Bone marrow (tissue), 2 donors: ENCODE measurements around the gene SLC22A13.
"Not testable (repeated sequence)": the region's sequence is repeated elsewhere in the genome, so short reads cannot be mapped to it uniquely, and the experiment has no call there.

Source experiments
- DNase-seq, 2 donors: peaks; one replicate each; lab custom pipeline; 2025; lab: John Stamatoyannopoulos, UW

Gene SLC22A13

GRCh38 chr3:38264779-38265178 lies 833 bp upstream of the SLC22A13 start:
- DNase-seq = no peak

GRCh38 chr3:38266810-38267209 lies 1.2 kb downstream of the SLC22A13 start:
- DNase-seq = no peak

DNA sequence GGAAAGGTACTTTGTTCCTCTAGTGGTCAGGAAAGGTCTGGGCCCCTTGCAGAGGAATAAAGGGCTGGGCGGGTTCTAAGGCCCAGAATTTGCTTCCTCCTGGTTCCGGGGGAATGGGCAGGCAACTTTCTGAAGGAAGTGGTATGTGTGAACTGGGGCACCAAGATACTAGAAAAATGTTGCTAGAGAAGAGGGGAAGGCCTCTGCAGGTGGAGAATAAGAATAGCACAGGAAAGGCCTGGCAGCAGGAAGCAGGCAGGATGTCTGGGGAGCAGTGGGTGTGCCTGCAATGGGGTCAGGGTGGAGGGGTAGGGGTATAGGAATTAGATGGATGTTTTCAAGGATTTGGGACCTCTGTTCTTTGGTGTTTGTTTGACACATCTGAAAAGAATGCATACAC lies 2.0 kb downstream of the SLC22A13 start:
- DNase-seq = peak in 1 of 2 donors; percentile 26

GRCh38 chr3:38268087-38268486 lies 2.5 kb downstream of the SLC22A13 start:
- peak in 1 of 2 donors; percentile 38 for DNase-seq

DNA sequence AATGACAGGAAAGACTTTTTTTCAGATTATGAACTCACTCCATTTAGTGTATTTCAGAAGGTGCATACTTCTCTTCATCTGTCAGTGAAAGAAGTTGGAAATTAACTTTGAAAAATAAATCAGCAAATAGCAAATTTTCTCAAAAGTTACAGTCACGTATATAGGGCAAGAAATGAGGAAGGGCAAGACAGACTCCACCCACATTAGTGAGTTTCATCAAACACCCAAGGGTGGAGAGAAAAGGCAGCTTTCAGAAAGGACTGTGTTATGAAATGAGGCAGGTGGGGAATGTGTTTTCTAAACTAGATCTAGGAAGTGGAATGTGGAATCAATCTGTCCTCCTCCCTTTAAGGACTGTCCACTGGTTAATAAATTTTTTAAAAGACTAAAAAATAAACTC lies 2.9 kb downstream of the SLC22A13 start:
- DNase-seq = peak in 1 of 2 donors; percentile 35

DNA sequence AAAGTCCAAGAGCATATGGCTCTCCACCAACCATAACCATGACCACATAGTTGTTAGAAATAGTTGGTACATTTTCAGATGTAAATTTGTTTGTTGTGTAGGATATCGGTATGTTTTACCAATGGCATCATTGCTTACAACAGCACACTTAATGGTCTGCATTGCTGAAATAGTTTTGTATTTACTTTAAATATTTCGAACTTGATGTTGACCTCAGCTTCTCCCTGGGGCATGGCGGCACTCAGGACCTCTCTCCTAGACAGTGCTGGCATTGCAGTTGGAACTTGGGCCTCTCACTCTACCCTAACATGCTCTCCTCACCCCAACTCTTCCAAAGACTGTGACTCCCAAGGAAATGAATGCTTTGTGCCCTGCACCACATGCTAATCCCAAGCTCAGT lies 5.0 kb downstream of the SLC22A13 start:
- DNase-seq = no peak

DNA sequence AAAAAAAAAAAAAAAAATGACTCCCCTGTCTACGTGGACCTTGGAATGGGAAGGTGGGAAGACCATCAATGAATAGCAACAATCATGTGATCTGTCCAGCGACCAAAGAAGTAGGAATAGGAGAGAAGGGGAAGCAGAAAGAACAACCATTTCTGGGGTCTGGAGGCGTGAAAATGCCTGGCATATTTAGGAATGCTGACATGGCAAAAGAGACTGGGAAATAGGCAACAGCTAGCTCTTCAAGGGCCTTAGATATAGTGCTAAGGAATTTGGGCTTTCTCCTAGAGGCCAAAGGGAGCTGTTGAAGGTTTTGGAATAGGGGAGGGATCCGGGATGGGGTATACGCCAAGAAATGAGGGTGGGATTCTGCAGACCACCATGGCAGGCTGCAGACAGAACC lies 5.9 kb downstream of the SLC22A13 start:
- no peak for DNase-seq

- DNase-seq = no peak
These were observed 9.4 kb downstream of the SLC22A13 start for GRCh38 chr3:38274864-38275649.

DNA sequence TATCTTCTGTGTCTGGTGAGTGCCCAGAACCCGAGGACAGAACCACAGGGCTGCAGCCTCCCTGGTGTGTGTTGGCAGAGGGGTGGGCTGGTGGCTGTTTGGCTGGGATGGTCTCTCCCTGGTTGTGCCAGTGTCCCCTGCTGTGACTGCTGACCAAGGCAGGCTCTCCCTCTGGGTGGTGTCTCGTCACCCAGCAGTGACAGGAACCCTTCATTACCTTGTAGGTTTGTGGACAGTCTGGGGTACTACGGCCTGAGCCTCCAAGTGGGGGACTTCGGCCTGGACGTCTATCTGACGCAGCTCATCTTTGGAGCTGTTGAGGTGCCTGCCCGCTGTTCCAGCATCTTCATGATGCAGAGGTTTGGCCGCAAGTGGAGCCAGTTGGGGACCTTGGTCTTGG lies 10.0 kb downstream of the SLC22A13 start:
- no peak for DNase-seq

DNA sequence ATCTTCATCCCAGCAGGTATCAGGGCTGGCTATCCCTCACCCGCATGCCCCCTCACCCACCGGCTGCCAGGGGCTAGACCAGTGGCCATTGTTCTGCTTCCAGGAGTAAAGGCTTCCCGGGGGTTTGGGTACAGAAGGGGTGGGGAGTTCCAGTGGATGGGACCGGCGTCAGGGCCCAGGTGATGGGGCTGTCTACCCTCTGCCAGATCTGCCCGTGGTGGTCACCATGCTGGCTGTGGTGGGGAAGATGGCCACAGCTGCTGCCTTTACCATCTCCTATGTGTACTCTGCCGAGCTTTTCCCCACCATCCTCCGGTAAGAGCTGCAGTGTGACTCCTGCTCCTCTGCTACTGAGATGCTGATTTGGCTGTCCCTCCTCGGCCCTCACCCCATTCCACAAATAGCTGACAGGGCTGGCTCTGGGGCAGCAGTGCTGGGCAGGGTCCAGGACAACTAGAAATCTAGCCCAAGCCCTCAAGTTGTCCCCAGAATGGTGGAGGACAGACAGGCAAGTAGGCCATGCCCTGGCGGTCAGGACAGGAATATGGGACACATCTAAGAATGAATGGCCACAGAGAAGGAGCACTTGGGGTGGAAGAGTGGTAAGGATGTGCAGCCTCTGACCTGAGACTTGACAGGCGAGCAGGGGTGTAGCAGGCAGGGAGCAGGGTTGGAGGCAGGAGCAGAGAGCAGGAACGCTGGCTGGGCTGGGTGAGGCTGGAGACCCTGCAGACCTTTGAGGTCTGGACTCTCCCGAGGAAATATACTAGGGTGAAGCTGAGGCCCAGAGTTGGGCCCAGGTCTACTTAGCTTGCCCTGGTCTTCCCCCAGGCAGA lies 10.7 kb downstream of the SLC22A13 start:
- no peak for DNase-seq

DNA sequence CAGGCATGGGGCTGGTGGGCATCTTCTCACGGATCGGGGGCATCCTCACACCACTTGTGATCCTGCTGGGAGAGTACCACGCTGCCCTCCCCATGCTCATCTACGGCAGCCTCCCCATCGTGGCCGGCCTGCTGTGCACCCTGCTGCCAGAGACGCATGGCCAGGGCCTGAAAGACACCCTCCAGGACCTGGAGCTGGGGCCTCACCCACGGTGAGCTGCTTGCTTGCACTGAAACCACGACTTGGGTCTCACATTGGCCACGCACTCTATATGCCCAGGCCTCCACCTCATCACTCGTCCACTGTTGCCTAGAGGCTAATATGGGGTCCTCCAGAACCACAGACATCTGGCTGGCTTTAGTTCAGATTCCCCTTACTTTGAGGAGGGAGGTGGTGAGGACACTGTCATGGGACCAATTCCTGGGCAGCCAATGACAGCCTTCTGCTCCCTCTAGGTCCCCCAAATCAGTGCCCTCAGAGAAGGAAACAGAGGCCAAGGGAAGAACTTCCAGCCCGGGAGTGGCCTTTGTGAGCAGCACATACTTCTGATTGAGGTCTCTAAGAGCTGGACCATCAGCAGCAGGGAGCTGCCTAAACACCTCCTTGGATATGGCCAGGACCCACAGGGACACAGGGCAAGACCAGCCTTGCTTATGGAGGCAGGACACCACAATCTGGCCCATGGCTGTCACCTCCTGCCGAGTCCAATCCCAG lies 11.5 kb downstream of the SLC22A13 start:
- DNase-seq = no peak

DNA sequence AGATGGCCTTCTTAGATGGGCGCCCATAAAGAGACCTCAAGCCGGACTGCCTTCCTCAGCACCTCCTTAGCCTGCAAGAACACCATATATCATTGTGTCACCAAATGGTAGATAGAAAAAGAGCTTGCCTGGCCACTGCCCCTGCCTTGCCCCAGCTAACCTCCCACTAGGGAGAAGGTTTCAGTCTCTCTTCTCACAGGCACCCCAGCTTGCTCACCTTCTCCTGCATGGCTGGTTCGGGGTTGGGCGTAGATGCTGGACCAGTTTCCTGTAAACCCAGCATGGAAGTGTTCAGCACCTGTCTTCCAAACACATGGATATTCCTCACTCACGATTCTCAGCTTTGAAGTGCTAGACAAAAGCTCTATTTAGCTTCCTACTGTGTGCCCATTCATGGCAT lies 13.2 kb downstream of the SLC22A13 start:
- no peak for DNase-seq

- DNase-seq = no peak
These were observed 16.5 kb downstream of the SLC22A13 start, which contains the start of gene SLC22A14 for GRCh38 chr3:38281895-38282686. Gene SLC22A14, plus strand, starts transcription at chr3:38282294. Its CDS starts 23,733 bp downstream, at chr3:38306027.

- no peak for DNase-seq
These were observed 18.5 kb downstream of the SLC22A13 start for GRCh38 chr3:38283810-38284755.

- no peak for DNase-seq
These were observed 19.1 kb downstream of the SLC22A13 start for GRCh38 chr3:38284756-38285150.

DNA sequence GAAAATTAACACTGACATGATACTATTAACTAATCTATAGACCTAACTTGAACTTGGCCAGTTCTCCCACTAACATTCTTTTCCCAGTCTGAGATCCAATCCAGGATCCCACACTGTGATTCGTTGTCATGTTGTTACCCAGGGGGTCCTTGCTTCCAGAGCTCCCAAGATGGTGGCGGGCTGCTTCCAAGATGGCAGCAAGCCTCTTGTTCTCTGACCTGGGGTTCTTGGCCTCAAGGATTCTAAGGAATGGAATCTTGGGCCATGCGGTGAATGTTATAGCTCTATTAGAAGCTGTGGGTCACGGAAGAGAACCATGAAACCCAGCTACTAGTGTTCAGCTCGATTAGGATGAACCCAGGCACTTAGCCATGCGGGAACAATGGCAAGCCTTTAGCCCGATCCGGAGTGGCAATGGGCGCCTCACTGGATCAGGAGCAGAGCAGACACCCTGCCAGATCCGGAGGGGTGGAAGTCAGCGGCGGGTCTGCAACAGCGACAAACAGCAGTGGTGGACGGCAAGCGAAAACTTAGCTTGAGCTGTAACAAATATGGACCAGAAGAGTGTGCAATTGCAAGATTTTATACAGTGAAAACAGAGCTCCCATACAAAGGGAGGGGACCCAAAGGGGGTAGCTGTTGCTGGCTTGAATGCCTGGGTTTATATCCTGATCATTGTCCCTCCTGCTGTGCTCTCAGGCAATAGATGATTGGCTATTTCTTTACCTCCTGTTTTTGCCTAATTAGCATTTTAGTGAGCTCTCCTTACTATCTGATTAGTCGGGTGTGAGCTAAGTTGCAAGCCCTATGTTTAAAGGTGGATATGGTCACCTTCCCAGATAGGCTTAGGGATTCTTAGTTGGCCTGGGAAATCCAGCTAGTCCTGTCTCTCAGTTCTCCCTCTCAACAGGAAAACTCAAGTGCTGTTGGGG lies 23.9 kb downstream of the SLC22A13 start:
- not testable (repeated sequence) for DNase-seq

DNA sequence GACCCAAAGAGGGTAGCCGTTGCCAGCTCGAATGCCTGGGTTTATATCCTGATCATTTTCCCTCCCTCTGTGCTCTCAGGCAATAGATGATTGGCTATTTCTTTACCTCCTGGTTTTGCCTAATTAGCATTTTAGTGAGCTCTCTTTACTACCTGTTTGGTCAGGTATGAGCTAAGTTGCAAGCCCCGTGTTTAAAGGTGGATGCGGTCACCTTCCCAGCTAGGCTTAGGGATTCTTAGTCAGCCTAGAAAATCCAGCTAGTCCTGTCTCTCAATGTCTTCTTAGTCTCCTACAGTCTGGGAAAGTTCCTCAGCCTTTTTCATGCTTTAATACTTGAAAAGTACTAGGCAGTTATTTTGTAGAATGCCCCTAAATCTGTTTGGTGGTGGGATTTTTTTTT lies 31.4 kb downstream of the SLC22A13 start:
- not testable (repeated sequence) for DNase-seq

DNA sequence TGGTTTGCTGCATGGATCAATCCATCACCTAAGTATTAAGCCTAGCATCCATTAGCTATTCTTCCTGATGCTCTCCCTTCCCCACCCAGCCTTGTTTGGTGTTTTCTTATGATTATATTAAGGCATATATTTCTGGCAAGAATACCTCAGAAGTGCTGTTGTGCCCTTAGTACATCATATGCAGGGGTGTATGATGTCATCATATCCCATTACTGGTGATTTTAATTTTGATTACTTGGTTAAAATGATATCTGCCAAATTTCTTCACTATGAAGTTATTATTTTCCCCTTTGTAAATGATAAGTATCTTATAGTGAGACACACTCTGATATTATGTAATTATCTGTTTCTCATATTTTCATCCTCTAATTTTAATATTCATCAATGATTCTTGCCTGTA lies 31.9 kb downstream of the SLC22A13 start:
- DNase-seq = no peak

DNA sequence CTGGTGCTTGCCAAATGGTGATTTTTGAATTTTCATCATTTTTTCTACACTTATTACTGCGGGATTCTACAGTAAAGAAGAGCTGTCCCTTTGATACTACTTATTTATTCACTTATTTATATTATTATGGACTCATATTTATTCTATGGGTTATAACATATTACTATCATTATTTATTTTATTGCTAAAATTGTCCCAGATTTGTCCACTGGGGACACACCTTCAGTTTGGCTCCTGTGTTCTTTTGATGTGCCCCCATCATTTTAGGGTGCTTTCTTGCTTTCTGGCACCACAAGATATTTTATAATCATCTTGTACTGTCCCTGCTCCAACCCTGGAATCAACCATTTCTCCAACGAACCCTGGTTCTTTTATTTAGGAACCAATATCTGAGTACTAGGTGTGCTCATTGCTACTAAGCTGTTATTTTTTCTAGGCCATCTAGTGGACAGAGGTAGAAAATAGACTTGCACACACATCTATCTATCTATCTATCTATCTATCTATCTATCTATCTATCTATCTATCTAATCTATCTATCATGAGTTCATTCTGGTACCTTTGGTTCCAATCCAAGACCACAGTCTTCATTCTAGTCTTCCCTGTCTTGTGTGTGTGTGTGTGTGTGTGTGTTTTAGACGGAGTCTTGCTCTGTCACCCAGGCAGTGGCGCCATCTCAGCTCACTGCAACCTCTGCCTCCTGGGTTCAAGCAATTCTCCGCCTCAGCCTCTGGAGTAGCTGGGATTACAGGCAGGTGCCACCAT lies 32.5 kb downstream of the SLC22A13 start:
- no peak for DNase-seq
